GM12874 (cell line): ENCODE results near the gene LNX1.

Source experiments
- CTCF ChIP-seq: IDR thresholded peaks from 2 replicates; pipeline ENCODE4 v1.5.1; 2011; ENCODE audit warnings: low read depth, mild to moderate bottlenecking, control low read depth, low read length, moderate library complexity; ENCODE audit not compliant: insufficient read depth

Gene LNX1

GRCh38 chr4:53601251-53601764, 10.0 kb upstream of the LNX1 start:
- peak; percentile 69 for TF ChIP-seq CTCF

GRCh38 chr4:53599632-53600031, 8.3 kb upstream of the LNX1 start:
- TF ChIP-seq CTCF: no peak

- TF ChIP-seq CTCF: no peak
Observed at GRCh38 chr4:53598901-53599300, 7.6 kb upstream of the LNX1 start.

- TF ChIP-seq CTCF: no peak
Observed at GRCh38 chr4:53598483-53598882, 7.2 kb upstream of the LNX1 start.

GRCh38 chr4:53596901-53597300, 5.6 kb upstream of the LNX1 start:
- no peak for TF ChIP-seq CTCF

- no peak for TF ChIP-seq CTCF
Observed at GRCh38 chr4:53595834-53596233, 4.5 kb upstream of the LNX1 start.

- TF ChIP-seq CTCF: no peak
Observed at GRCh38 chr4:53595204-53595603, 3.9 kb upstream of the LNX1 start.
